Stimulated activated CD8-positive, alpha-beta memory T cell treated with anti-CD3 and anti-CD28 coated beads, Interleukin-12 subunit alpha, Interleukin-12 subunit beta, amount 100 ng/mL, for 1 hour (primary cell): ENCODE measurements around the gene GCHFR.

Experiments used
- DNase-seq: peaks from one replicate; pipeline ENCODE4 v3.0.0-alpha.2; 2020; ENCODE audit warnings: low read depth

Gene GCHFR

GRCh38 chr15:40812721-40813425, 49.0 kb downstream of the GCHFR start:
- DNase-seq, result no peak

- DNase-seq, result no peak
These were observed 51.3 kb downstream of the GCHFR start for GRCh38 chr15:40815042-40815698.
